Amniotic stem cell (primary cell): ENCODE measurements around the gene ZNF768.
"Not testable (repeated sequence)": the region's sequence is repeated elsewhere in the genome, so short reads cannot be mapped to it uniquely, and the experiment has no call there.

Experiments
- DNase-seq: peaks from one replicate; lab custom pipeline; 2025; lab: John Stamatoyannopoulos, UW

Gene ZNF768

GRCh38 chr16:30533146-30533522 is 6.8 kb upstream of the ZNF768 start:
- no peak for DNase-seq

GRCh38 chr16:30532285-30533145 is 6.1 kb upstream of the ZNF768 start:
- DNase-seq, result no peak

- DNase-seq, result no peak
These were observed 4.0 kb upstream of the ZNF768 start for GRCh38 chr16:30530163-30531037.

DNA sequence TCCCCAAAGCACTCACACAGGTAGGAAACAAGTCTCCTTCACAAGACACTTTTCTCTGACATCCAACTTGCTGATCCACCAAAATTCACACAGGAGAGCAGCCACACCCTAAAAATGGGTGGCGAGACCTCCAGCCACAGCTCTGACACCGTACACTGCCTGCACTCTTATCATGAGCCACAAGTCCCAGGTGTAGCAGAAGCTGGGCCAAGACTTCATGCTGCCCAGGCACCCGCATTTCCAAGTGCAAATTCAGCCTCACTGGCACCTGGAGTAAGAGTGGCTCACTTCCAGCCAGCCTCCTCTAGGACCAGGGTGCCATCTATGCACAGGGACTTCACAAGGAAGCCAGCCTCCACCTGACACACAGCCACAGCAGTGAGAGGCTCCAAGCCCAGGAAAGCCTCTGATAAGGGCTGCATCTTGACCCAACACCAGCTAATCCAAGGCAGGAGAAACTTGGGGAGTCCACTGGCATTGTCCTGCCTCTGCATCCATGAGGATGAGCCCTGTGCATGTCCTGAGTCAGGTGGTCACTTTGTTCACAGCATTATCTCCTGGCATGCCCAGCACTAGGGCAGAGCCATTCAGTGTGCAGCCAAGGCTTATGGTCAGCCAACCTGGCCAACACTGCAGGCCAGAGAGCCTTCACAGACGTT is 2.6 kb upstream of the ZNF768 start:
- DNase-seq, result no peak

GRCh38 chr16:30527635-30528178 is 1.3 kb upstream of the ZNF768 start:
- no peak for DNase-seq

DNA sequence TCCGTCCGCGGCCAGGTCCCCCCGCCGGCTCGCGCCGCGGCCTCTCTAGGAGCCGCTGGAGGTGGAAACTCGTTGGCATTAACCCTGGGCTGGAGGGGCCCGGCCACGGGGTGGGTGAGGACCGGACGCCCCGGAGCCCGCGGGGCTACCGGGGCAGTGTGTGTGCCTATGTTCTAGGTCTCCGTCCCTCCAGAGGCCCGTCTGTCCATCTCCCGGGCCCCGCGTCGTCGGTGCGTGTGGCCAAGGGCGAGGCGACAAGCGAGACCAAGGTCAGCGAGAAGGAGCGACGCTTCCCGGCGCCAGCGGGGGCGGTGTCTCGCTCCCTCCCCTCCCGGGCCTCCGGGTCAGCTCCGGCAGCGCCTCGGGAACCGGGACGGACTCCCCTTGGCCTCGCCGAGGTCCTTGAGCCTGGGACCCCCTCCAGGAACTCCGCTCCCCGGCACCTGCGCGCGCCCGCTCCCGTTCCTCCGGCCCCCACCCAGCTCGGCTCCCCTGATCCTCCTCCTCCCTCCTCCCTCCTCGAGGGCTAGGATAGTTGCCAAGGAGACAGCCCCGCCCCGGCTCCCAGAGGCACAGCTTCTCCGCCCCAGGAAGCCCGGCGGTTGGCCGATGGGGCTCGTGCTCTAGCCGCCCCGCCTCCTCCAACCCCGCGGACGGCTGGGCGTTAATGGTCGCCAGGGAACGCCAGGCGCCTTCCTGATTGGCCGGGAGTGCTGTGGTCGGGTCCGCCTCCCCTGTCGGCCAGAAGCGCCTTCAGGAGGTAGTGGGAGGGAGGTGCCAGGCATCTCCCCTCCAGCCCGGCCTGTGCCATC is 663 bp upstream of the ZNF768 start:
- DNase-seq, result peak; percentile 98

GRCh38 chr16:30525844-30526136 is 576 bp downstream of the ZNF768 start:
- no peak for DNase-seq

GRCh38 chr16:30524575-30525568 is 1.5 kb downstream of the ZNF768 start:
- DNase-seq, result no peak

- no peak for DNase-seq
These were observed 2.4 kb downstream of the ZNF768 start for GRCh38 chr16:30523768-30524574.

GRCh38 chr16:30522702-30523463 is 3.5 kb downstream of the ZNF768 start:
- not testable (repeated sequence) for DNase-seq

DNA sequence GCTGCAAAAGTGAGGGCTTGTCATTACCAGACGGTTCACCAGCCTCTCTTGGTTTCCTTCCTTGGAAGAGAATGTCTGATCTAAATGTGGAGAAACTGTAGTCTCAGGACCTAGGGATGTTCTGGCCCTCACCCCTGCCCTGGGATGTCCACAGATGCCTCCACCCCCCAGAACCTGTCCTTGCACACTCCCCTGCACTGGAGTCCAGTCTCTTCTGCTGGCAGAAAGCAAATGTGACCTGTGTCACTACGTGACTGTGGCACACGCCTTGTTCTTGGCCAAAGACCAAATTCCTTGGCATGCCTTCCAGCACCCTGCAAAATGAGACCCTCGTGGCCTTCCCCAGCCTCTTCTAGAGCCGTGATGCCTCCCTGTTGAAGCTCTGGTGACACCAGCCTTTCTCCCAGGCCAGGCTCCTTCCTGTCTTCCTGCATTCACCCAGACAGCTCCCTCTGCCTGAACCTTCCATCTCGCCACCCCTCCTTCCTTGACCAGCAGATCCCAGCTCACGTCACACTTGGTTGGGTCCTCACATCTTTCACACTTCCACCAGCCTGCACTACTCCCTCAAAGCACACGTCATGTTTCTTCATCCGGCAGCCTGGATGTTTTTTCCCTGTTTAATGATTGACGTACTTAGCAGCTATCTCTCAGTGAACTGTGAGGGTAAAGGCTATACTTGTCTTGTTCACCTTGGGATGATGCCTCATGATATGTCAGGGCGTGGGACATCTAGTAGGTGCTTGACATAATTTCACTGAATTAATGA is 4.3 kb downstream of the ZNF768 start:
- DNase-seq, result no peak

DNA sequence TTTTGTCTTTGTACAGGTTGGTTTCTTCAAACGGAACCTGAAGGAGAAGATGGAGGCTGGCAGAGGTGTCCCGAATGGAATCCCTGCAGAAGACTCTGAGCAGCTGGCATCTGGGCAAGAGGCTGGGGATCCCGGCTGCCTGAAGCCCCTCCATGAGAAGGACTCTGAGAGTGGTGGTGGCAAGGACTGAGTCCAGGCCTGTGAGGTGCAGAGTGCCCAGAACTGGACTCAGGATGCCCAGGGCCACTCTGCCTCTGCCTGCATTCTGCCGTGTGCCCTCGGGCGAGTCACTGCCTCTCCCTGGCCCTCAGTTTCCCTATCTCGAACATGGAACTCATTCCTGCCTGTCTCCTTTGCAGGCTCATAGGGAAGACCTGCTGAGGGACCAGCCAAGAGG is 4.9 kb downstream of the ZNF768 start:
- DNase-seq, result no peak

- no peak for DNase-seq
These were observed 7.0 kb downstream of the ZNF768 start for GRCh38 chr16:30519120-30520049.

DNA sequence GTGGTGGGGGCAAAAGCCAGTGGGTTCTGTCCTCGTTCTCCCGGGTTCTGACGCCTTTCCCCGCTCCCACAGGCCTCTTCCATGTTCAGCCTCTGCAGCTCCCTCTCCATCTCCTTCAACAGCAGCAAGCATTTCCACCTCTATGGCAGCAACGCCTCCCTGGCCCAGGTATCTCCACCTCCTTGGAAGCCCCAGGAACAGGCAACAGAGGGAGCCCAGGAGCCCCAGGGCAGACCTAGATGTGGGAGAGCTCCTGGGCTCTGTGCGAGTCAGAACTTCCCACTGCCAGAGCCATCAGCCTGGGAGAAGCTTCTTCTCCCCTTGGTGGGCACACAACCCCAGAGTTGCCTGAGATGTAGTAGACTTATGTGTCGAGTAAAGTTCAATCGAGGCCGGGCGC is 7.8 kb downstream of the ZNF768 start:
- no peak for DNase-seq

- DNase-seq, result no peak
These were observed 11.1 kb downstream of the ZNF768 start for GRCh38 chr16:30515275-30515674.

DNA sequence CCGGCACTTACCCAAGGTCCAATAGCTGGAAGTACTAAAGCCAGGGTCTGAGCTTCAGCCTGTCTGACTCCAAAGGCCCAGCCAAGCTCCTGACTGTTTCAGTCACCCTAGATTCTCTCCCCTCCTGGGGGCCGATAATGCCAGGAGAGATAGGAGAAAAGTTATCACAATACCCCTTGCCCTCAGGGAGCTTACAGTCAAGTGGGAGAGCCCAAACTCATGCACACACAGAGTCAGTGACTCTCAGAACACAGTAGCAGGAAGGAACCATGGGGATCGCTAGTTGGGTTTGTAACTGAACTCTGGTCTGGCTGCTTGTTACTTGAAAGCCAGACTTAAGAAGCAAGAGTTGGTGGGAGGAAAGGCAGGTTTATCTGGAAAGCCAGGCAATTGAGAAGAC is 14.9 kb downstream of the ZNF768 start:
- no peak for DNase-seq
